Fibroblast of villous mesenchyme (primary cell): ENCODE measurements around the gene GIT2. TPM values are rescaled to one million over a fixed set of nuclear protein-coding genes. Genes with fewer than 3 reads are reported as not detected.

Experiments
- DNase-seq: peaks from one replicate; pipeline ENCODE4 v3.0.0-alpha.2; 2010; ENCODE audit warnings: low read depth
- H3K4me3 ChIP-seq: 2 replicates; pipeline ENCODE4 v1.5.1; 2011; ENCODE audit warnings: low read depth, mild to moderate bottlenecking, low read length
- total RNA-seq: library from RNA; depleted of rRNA; stranded (reverse); fragments of >200 nt; gene quantifications from 2 replicates; pipeline ENCODE4 v1.2.3, GENCODE V29; 2012
- TF ChIP-seq, protein P1 (sequence below): IDR thresholded peaks from 2 replicates; pipeline ENCODE4 v1.5.1; 2012; ENCODE audit warnings: low read depth, mild to moderate bottlenecking, low read length; ENCODE audit not compliant: insufficient read depth

Gene GIT2
- total RNA-seq, 1 donor = 54.4 TPM

DNA sequence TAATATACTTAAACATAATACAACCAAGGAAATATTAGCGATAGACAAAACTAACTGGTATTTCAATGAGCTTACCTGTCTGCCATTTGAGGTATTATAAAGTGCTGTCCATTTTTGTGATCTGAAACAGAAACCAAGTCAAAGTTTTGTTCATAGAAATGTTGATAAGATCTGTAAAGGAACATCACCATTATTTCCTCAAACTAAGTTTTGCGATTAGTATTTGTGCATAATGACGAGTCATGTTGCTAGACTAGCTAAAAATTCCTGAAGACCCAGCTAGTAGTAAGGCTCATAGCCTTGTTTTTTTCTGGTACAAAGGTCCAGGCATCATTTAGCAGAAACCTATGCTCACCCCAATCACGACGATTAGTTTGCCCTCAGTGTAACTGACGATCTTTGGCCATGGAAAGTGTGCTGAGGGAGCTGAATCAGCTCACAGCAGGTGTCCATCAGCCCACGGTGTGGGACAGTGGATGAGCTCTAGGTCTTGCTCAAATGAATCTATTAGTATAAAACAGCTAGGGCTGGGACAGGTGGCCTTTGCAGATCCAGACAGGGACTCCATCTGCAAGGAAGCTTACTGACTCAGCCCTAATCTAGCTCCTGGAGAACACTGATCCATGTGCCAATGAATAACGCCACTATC, 28.7 kb downstream of the GIT2 start:
- TF ChIP-seq, protein P1, sequence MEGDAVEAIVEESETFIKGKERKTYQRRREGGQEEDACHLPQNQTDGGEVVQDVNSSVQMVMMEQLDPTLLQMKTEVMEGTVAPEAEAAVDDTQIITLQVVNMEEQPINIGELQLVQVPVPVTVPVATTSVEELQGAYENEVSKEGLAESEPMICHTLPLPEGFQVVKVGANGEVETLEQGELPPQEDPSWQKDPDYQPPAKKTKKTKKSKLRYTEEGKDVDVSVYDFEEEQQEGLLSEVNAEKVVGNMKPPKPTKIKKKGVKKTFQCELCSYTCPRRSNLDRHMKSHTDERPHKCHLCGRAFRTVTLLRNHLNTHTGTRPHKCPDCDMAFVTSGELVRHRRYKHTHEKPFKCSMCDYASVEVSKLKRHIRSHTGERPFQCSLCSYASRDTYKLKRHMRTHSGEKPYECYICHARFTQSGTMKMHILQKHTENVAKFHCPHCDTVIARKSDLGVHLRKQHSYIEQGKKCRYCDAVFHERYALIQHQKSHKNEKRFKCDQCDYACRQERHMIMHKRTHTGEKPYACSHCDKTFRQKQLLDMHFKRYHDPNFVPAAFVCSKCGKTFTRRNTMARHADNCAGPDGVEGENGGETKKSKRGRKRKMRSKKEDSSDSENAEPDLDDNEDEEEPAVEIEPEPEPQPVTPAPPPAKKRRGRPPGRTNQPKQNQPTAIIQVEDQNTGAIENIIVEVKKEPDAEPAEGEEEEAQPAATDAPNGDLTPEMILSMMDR = no peak
- no peak for DNase-seq
- no peak overlapping the region for H3K4me3 ChIP-seq

DNA sequence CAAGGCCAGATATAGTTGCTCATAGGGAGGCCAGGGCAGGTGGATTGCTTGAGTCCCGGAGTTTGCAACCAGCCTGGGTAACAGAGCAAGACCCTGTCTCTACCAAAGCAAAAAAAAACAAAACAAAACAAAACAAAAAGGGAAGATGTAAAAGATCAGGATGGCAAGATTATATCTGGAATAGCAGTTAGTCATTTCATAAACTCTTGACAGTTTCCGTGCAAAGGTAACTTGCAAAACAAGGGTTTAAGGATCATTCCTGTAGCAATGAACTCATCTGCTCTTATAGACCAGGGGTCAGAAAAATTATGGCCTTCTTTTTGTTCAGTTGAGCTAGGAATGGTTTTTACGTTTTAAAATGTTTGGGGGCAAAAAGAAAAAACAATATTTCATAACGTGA, 29.6 kb downstream of the GIT2 start:
- TF ChIP-seq, protein P1 = no peak
- DNase-seq = no peak
- H3K4me3 ChIP-seq = no peak overlapping the region

DNA sequence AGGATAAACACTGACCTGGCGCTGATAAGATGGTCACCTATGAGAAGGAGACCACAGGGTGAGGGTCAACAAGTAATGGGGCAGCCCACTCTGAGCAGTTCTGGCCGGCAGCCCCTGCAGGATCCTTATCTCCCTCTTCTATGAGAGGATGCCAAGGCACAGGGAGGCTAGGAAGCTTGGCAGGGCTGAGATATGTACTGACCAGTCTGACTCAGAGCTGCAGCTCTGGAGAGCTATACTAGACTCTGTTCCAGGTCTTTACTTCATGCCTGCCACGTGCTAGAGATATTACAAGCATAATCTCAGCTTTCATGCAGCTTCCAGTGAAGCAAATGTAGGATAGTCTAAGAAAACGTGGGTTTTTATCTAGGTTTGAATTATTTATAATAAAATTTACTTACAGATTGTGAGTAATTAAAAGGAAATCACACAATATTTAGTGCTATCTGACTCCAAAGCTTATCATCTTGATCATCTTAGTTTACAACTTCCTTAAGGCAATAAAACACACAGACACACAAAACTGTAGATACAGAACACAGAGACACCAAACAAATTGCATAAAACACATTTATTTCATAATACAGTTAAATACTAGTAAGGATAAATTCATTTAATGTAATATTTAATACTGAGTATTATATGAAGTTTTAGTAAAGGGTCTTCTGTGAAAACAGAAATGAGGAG, 32.3 kb downstream of the GIT2 start:
- TF ChIP-seq, protein P1 = no peak
- no peak overlapping the region for H3K4me3 ChIP-seq
- peak; percentile 69 for DNase-seq

DNA sequence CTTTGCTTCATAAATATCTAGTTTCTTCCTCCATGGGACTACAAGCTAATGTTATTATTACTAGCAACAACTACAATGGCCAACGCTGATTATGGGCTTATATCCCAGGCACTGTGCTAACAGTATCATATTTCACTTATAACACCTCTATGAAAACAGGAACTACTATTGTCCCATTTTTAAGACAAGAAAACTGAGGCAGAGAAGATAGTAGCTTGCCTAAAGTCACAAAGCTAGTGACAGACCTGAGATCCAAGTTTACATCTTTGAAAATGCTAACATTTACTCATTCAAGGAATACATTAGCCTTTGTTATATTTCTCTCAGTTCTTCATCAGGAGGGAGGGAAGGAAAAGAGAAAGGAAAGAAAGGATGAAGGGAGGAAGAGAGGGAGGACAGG, 32.8 kb downstream of the GIT2 start:
- DNase-seq = no peak
- H3K4me3 ChIP-seq = no peak overlapping the region
- TF ChIP-seq, protein P1 = no peak

DNA sequence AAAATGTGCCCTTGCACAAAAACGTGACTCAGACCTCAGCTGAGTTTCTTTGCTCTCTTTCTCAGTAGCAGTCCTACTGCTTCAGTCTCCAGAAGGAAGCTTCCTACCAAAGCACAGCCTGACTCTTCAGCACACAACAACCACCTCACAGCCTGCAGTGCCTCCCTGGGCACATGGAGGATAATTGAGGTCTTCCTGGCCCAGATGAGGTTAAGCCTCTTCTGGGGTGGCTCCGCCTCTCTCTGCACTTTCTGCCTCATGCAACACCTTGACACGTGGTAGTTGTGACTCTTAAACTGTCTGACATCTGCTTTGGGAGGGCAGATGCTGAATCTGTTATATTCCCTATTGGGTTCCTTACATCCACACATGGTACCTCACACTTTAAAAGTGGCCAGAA, 33.8 kb downstream of the GIT2 start:
- DNase-seq = no peak
- TF ChIP-seq, protein P1 = no peak
- no peak overlapping the region for H3K4me3 ChIP-seq

DNA sequence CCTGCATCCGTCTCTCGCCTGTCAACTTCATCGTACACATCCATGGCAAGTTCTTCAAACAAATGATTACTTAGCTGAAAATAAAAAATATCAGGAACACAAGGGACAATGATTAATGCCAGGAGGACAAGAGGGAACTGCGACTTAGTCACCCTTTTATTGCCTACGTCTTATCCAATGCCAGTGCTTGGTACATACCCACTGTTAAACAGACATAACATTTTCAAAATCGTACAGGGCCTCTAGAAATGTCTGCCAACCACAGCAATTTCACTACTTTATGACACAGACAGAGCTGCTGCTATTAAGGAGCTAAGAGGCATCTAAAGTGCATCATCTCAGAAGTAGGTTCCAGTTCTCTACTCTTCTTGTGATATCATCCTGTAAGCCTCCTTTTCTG, 34.6 kb downstream of the GIT2 start:
- H3K4me3 ChIP-seq = no peak overlapping the region
- DNase-seq = no peak
- TF ChIP-seq, protein P1 = no peak
